ENCODE measurements around the gene PCSK6. TPM values are rescaled to one million over a fixed set of nuclear protein-coding genes. Genes with fewer than 3 reads are reported as not detected.
A peak's percentile ranks its signal among the peaks of the same experiment; 100 is the strongest.

The PCSK6 gene
- total RNA-seq, 1 experiment from 2014 or later, result 3.7 TPM

DNA sequence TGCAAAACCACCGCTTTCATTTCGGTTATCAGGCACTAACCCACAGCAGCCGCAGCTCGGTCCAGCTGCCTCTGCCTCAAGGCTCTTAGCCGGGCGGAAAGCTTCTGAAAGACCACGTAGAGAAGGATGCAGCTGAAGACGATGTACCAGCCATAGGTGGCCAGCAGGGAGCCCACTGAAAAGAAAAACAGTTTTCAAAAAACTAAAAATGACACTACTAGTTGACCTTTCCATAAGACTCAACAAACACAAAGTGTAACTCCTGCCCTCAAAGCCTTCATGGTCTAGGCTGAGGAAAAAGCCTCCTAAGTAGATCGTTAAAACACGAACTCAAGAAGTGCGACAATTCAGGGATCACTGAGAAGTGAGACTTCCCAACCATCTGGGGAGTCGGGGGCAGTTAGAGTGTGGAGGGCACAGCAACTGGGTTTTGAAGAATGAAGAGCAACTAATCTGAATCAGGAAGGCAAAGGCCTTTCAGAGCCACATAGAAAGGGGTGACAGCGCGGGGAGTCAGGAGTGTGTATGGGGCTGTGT, 212.9 kb downstream of the PCSK6 start:
- H3K79me2 ChIP-seq (ENCODE audit: low read length), result peaks cover 24% of the 10 kb centered on the region
- H3F3A ChIP-seq (ENCODE audit: low read length, unreplicated experiment), result no peaks in the 10 kb centered on the region
- no peak for TF ChIP-seq EZH2phosphoT487 (IDR thresholded peaks at IDR 0.05; ENCODE audit: borderline replicate concordance, low read length)
- TF ChIP-seq, protein P1, sequence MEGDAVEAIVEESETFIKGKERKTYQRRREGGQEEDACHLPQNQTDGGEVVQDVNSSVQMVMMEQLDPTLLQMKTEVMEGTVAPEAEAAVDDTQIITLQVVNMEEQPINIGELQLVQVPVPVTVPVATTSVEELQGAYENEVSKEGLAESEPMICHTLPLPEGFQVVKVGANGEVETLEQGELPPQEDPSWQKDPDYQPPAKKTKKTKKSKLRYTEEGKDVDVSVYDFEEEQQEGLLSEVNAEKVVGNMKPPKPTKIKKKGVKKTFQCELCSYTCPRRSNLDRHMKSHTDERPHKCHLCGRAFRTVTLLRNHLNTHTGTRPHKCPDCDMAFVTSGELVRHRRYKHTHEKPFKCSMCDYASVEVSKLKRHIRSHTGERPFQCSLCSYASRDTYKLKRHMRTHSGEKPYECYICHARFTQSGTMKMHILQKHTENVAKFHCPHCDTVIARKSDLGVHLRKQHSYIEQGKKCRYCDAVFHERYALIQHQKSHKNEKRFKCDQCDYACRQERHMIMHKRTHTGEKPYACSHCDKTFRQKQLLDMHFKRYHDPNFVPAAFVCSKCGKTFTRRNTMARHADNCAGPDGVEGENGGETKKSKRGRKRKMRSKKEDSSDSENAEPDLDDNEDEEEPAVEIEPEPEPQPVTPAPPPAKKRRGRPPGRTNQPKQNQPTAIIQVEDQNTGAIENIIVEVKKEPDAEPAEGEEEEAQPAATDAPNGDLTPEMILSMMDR (conservative IDR thresholded peaks at IDR 0.05; ENCODE audit: low read depth, low read length), result peak; percentile 54
- TF ChIP-seq EZH2 (IDR thresholded peaks at IDR 0.05; ENCODE audit: low read length, unreplicated experiment), result no peak
- ChIA-PET POLR2A (ENCODE audit: unreplicated experiment) (no interaction called here), CTCF (no interaction called here)
- intact Hi-C loops (cut with micrococcal nuclease), result no loop called here
- H3K4me3 ChIP-seq (ENCODE audit: low read length), result peak overlapping the region; percentile 81
- no peaks in the 10 kb centered on the region for H3K27me3 ChIP-seq (ENCODE audit: low read length)
- peaks cover 40% of the 10 kb centered on the region for H3K36me3 ChIP-seq (ENCODE audit: low read depth, low read length)
- peak overlapping the region; percentile 20 for H3K27ac ChIP-seq (ENCODE audit: low read length)
- H2AFZ ChIP-seq (ENCODE audit: low read length), result peak overlapping the region; percentile 84
- peak overlapping the region; percentile 84 for H3K4me2 ChIP-seq (ENCODE audit: low read length)
- ATAC-seq (peak; percentile 30), DNase-seq (peak; percentile 37)
- H3K9ac ChIP-seq (ENCODE audit: low read length), result peak overlapping the region; percentile 91
- 0 out of 2 replicates have a peak, but pooled peaks cover 13% of the 10 kb centered on the region for H3K4me1 ChIP-seq (ENCODE audit: insufficient read depth, low read length)
- H3K9me2 ChIP-seq (replicated peaks; ENCODE audit: low read length), result no peaks in the 10 kb centered on the region
- no peaks in the 10 kb centered on the region for H4K20me1 ChIP-seq (ENCODE audit: low read length)
- TSS peak; percentile 39 for BruUV-seq (replicated peaks)
- no peaks in the 10 kb centered on the region for H3K9me3 ChIP-seq (ENCODE audit: low read length)

DNA sequence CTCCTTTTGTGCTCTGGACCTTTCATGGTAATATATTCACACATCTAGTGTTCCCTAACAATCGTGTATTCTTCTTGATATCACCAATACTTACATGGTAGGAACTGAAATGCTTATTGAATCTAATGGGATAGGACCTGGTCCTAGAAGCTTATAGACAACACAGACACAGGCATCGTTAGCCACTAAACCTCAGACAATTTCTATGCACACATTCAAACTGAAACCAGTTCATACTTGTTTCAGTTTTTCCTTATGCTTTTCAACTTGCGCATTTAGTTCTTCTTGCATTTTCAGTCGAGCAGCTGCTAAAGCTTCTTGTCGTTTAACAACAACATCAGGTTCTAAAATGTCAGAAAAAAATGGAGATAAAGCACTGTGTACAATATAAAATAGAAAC, 214.5 kb downstream of the PCSK6 start:
- Histone ChIP-seq H2AFZ (ENCODE audit: low read length) (no peak overlapping the region), H3K9me2 (replicated peaks; ENCODE audit: low read length) (no peaks in the 10 kb centered on the region), H3K4me3 (ENCODE audit: low read length) (no peak overlapping the region), H4K20me1 (ENCODE audit: low read length) (no peaks in the 10 kb centered on the region), H3K36me3 (ENCODE audit: low read depth, low read length) (peaks cover 50% of the 10 kb centered on the region), H3K9ac (ENCODE audit: low read length) (no peak overlapping the region), H3K27me3 (ENCODE audit: low read length) (no peaks in the 10 kb centered on the region), H3K4me1 (ENCODE audit: insufficient read depth, low read length) (0 out of 2 replicates have a peak, but pooled peaks cover 13% of the 10 kb centered on the region), H3K79me2 (ENCODE audit: low read length) (peaks cover 24% of the 10 kb centered on the region), H3K4me2 (ENCODE audit: low read length) (no peak overlapping the region), H3F3A (ENCODE audit: low read length, unreplicated experiment) (no peaks in the 10 kb centered on the region), H3K9me3 (ENCODE audit: low read length) (no peaks in the 10 kb centered on the region), H3K27ac (ENCODE audit: low read length) (no peak overlapping the region)
- CTCF ChIA-PET, result no interaction called here
- TF ChIP-seq EZH2 (IDR thresholded peaks at IDR 0.05; ENCODE audit: low read length, unreplicated experiment) (no peak), EZH2phosphoT487 (IDR thresholded peaks at IDR 0.05; ENCODE audit: borderline replicate concordance, low read length) (no peak)
- TF ChIP-seq, protein P1 (conservative IDR thresholded peaks at IDR 0.05; ENCODE audit: low read depth, low read length), result no peak
- BruUV-seq (replicated peaks), result no TSS peak
- ATAC-seq, result no peak
- intact Hi-C loops (cut with micrococcal nuclease), result no loop called here
- DNase-seq, result no peak
- POLR2A ChIA-PET (ENCODE audit: unreplicated experiment), result no interaction called here

DNA sequence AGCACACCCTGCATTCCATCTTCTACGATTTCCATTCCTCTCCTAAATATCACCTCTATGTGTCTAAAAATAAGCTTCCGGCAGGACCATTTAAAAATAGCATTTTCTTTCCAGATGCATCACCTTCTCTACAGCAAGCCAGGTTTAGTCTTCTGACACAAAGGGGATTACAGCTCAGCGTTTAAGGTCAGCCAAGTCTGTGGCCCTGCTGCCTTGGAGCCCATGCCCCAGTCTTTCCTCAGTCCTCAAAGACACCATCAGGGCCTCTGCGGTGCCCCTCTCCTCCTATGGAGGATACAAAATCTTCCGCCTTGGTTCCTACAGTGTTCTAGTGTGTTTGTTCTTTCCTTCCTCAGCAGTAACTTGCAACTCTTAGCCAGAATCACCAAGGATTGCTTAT, 216.0 kb downstream of the PCSK6 start:
- no peaks in the 10 kb centered on the region for H3K9me3 ChIP-seq (ENCODE audit: low read length)
- H2AFZ ChIP-seq (ENCODE audit: low read length), result no peak overlapping the region
- POLR2A ChIA-PET (ENCODE audit: unreplicated experiment), result no interaction called here
- ATAC-seq (no peak), DNase-seq (no peak)
- H4K20me1 ChIP-seq (ENCODE audit: low read length), result no peaks in the 10 kb centered on the region
- H3F3A ChIP-seq (ENCODE audit: low read length, unreplicated experiment), result no peaks in the 10 kb centered on the region
- H3K9ac ChIP-seq (ENCODE audit: low read length), result no peak overlapping the region
- 0 out of 2 replicates have a peak, but pooled peaks cover 13% of the 10 kb centered on the region for H3K4me1 ChIP-seq (ENCODE audit: insufficient read depth, low read length)
- H3K27ac ChIP-seq (ENCODE audit: low read length), result no peak overlapping the region
- H3K79me2 ChIP-seq (ENCODE audit: low read length), result peaks cover 24% of the 10 kb centered on the region
- no peaks in the 10 kb centered on the region for H3K9me2 ChIP-seq (replicated peaks; ENCODE audit: low read length)
- CTCF ChIA-PET, result no interaction called here
- no peak overlapping the region for H3K4me3 ChIP-seq (ENCODE audit: low read length)
- no peak overlapping the region for H3K4me2 ChIP-seq (ENCODE audit: low read length)
- H3K36me3 ChIP-seq (ENCODE audit: low read depth, low read length), result peaks cover 54% of the 10 kb centered on the region
- TF ChIP-seq EZH2 (IDR thresholded peaks at IDR 0.05; ENCODE audit: low read length, unreplicated experiment) (no peak), EZH2phosphoT487 (IDR thresholded peaks at IDR 0.05; ENCODE audit: borderline replicate concordance, low read length) (no peak)
- TF ChIP-seq, protein P1 (conservative IDR thresholded peaks at IDR 0.05; ENCODE audit: low read depth, low read length), result no peak
- no TSS peak for BruUV-seq (replicated peaks)
- no peaks in the 10 kb centered on the region for H3K27me3 ChIP-seq (ENCODE audit: low read length)
- intact Hi-C loops (cut with micrococcal nuclease), result no loop called here

Data from PC-3 (cell line).